Liver (tissue), 9 donors: Measurements from ENCODE around the gene CCL19. TPM values are rescaled to one million over a fixed set of nuclear protein-coding genes. Genes with fewer than 3 reads are reported as not detected.

Experiments used
- DNase-seq: peaks from one replicate; pipeline ENCODE4 v3.0.0-alpha.2; 2017; ENCODE audit warnings: low spot score
- H3K27ac ChIP-seq, 2 donors: one replicate each; pipeline ENCODE4 v1.7.0; 2013; ENCODE audit warnings: inconsistent platforms in 2 of 2, low read length in 2 of 2, control low read depth in 1 of 2, low read depth in 1 of 2, mild to moderate bottlenecking in 1 of 2
- H3K27me3 ChIP-seq, 4 donors: one replicate each; pipeline versions ENCODE4 v1.6.1 to v1.7.0; 2013; ENCODE audit warnings: low read length in 3 of 4, inconsistent platforms in 1 of 4, mild to moderate bottlenecking in 1 of 4, moderate library complexity in 1 of 4; ENCODE audit not compliant: control insufficient read depth in 4 of 4, insufficient read depth in 4 of 4
- H3K36me3 ChIP-seq, 4 donors: one replicate each; pipeline versions ENCODE4 v1.6.1 to v1.7.0; 2013; ENCODE audit warnings: low read length in 3 of 4, mild to moderate bottlenecking in 3 of 4, low read depth in 1 of 4, moderate library complexity in 1 of 4; ENCODE audit not compliant: control insufficient read depth in 4 of 4, insufficient read depth in 3 of 4
- H3K4me1 ChIP-seq, 4 donors: one replicate each; pipeline versions ENCODE4 v1.6.1 to v1.7.0; 2013; ENCODE audit warnings: low read length in 3 of 4, mild to moderate bottlenecking in 3 of 4, moderate library complexity in 1 of 4; ENCODE audit not compliant: control insufficient read depth in 4 of 4, insufficient read depth in 4 of 4
- H3K4me3 ChIP-seq, 3 donors: one replicate each; pipeline versions ENCODE4 v1.6.1 to v1.7.0; 2013; ENCODE audit warnings: low read length in 3 of 3, control low read depth in 1 of 3, low read depth in 1 of 3, mild to moderate bottlenecking in 1 of 3
- H3K9ac ChIP-seq, 2 donors: one replicate each; pipeline ENCODE4 v1.7.0; 2013; ENCODE audit warnings: low read length in 2 of 2, mild to moderate bottlenecking in 2 of 2, moderate library complexity in 2 of 2, control low read depth in 1 of 2, low read depth in 1 of 2
- H3K9me3 ChIP-seq, 4 donors: one replicate each; pipeline versions ENCODE4 v1.6.1 to v1.7.0; 2013; ENCODE audit warnings: low read length in 3 of 4; ENCODE audit not compliant: control insufficient read depth in 4 of 4
- EGR1 ChIP-seq, 2 donors: IDR thresholded peaks; 2 replicates each; pipeline ENCODE4 v1.6.1; 2016 to 2018; ENCODE audit warnings: antibody characterized with exemption in 2 of 2, low read depth in 2 of 2
- FOXA1 ChIP-seq: IDR thresholded peaks from 2 replicates; pipeline ENCODE4 v1.6.1; 2016; ENCODE audit warnings: antibody characterized with exemption
- FOXA2 ChIP-seq: IDR thresholded peaks from 2 replicates; pipeline ENCODE4 v1.6.1; 2016; ENCODE audit warnings: antibody characterized with exemption
- GABPA ChIP-seq, 2 donors: IDR thresholded peaks in 1 of 2; conservative IDR thresholded peaks in 1 of 2; 2 replicates each; pipeline ENCODE4 v1.6.1; 2016; ENCODE audit warnings: antibody characterized with exemption in 2 of 2, mild to moderate bottlenecking in 1 of 2, moderate library complexity in 1 of 2
- HNF4A ChIP-seq, 2 donors: conservative IDR thresholded peaks; 2 replicates each; pipeline ENCODE4 v1.6.1; 2016; ENCODE audit warnings: antibody characterized with exemption in 2 of 2, mild to moderate bottlenecking in 2 of 2
- HNF4G ChIP-seq: IDR thresholded peaks from 2 replicates; pipeline ENCODE4 v1.6.1; 2016; ENCODE audit warnings: antibody characterized with exemption
- JUND ChIP-seq, 2 donors: IDR thresholded peaks; 2 replicates each; pipeline ENCODE4 v1.6.1; 2016; ENCODE audit warnings: antibody characterized with exemption in 2 of 2
- NR2F2 ChIP-seq: IDR thresholded peaks from 2 replicates; pipeline ENCODE4 v1.6.1; 2016; ENCODE audit warnings: antibody characterized with exemption
- RAD21 ChIP-seq, 2 donors: IDR thresholded peaks; 2 replicates each; pipeline ENCODE4 v1.6.1; 2016; ENCODE audit warnings: antibody characterized with exemption in 2 of 2, mild to moderate bottlenecking in 2 of 2
- RXRA ChIP-seq, 2 donors: IDR thresholded peaks; 2 replicates each; pipeline ENCODE4 v1.6.1; 2017 to 2018; ENCODE audit warnings: antibody characterized with exemption in 2 of 2, mild to moderate bottlenecking in 1 of 2
- SP1 ChIP-seq: IDR thresholded peaks from 2 replicates; pipeline ENCODE4 v1.6.1; 2018; ENCODE audit warnings: antibody characterized with exemption, mild to moderate bottlenecking
- TAF1 ChIP-seq: conservative IDR thresholded peaks from 2 replicates; pipeline ENCODE4 v1.6.1; 2016; ENCODE audit warnings: antibody characterized with exemption, mild to moderate bottlenecking
- YY1 ChIP-seq: IDR thresholded peaks from 2 replicates; pipeline ENCODE4 v1.6.1; 2016; ENCODE audit warnings: antibody characterized with exemption, mild to moderate bottlenecking
- WGBS: extraction: QIAGEN DNeasy Blood & Tissue Kit; methylation state at CpG from one replicate; pipeline ENCODE4 v1.1.7; 2013; 5-methylcytosine and 5-hydroxymethylcytosine counted together
- polyA plus RNA-seq, 2 donors: library from polyadenylated mRNA; stranded (reverse) in 1 of 2; unstranded in 1 of 2; fragments of 200-250 nt in 1 of 2; fragments of >200 nt in 1 of 2; fragmentation: Nextera tagmentation in 1 of 2; extraction: Ambion mirVana in 1 of 2; gene quantifications; one replicate each; pipeline versions ENCODE4 v1.2.1 to v1.2.3, GENCODE V29; 2013 to 2015
- total RNA-seq, 2 donors: library from RNA; depleted of rRNA; stranded (reverse); fragments of >200 nt; gene quantifications; one replicate each; pipeline ENCODE4 v1.2.3, GENCODE V29; 2014
- TF ChIP-seq, protein P1 (sequence below): IDR thresholded peaks from 2 replicates; pipeline ENCODE4 v1.6.1; 2016; ENCODE audit warnings: antibody characterized with exemption, mild to moderate bottlenecking
- TF ChIP-seq, protein P2 (sequence below): IDR thresholded peaks from 2 replicates; pipeline ENCODE4 v1.6.1; 2016; ENCODE audit warnings: antibody characterized with exemption
- TF ChIP-seq, protein P3 (sequence below): fragments of 150-350 bp; IDR thresholded peaks from 2 replicates; pipeline ENCODE4 v1.5.1; 2017; ENCODE audit warnings: improper control_type of control experiment, low read depth, low read length; ENCODE audit not compliant: missing input control
- TF ChIP-seq, protein P4 (sequence below): IDR thresholded peaks from 2 replicates; pipeline ENCODE4 v1.6.1; 2016; ENCODE audit warnings: antibody characterized with exemption
- TF ChIP-seq, protein P5 (sequence below): IDR thresholded peaks from 2 replicates; pipeline ENCODE4 v1.6.1; 2016; ENCODE audit warnings: antibody characterized with exemption
- donor health status: healthy.
- donor health status: healthy.
- donor health status: healthy.
- donor health status: healthy.
- donor health status: healthy.

Gene CCL19
- total and polyA plus RNA-seq, 4 donors = 0.33 to 2.9 (median 0.65) TPM; not detected in 1

DNA sequence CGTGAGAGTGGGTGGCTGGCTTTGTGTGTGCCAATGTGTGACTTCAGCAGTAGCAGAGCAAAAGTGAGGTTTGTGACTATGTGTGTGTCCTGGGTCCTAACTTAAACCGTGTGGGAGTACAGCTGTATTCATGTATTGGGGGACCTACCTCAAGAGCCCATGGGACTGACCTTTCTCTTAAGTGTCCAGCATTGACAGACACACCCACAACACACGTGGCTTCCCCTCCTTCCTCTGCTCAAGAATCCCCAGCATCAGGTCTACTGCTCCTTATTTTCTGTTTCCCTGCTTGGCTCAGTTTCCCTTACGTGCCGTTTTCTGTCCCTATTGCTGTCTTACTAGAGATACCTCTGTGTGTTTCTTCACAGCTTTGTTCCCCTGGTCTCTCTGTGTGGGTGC lies 38.5 kb downstream of the CCL19 start:
- H3K9ac ChIP-seq = no peak overlapping the region
- TF ChIP-seq, protein P1, sequence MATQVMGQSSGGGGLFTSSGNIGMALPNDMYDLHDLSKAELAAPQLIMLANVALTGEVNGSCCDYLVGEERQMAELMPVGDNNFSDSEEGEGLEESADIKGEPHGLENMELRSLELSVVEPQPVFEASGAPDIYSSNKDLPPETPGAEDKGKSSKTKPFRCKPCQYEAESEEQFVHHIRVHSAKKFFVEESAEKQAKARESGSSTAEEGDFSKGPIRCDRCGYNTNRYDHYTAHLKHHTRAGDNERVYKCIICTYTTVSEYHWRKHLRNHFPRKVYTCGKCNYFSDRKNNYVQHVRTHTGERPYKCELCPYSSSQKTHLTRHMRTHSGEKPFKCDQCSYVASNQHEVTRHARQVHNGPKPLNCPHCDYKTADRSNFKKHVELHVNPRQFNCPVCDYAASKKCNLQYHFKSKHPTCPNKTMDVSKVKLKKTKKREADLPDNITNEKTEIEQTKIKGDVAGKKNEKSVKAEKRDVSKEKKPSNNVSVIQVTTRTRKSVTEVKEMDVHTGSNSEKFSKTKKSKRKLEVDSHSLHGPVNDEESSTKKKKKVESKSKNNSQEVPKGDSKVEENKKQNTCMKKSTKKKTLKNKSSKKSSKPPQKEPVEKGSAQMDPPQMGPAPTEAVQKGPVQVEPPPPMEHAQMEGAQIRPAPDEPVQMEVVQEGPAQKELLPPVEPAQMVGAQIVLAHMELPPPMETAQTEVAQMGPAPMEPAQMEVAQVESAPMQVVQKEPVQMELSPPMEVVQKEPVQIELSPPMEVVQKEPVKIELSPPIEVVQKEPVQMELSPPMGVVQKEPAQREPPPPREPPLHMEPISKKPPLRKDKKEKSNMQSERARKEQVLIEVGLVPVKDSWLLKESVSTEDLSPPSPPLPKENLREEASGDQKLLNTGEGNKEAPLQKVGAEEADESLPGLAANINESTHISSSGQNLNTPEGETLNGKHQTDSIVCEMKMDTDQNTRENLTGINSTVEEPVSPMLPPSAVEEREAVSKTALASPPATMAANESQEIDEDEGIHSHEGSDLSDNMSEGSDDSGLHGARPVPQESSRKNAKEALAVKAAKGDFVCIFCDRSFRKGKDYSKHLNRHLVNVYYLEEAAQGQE = no peak
- no peak for TF ChIP-seq SP1
- TF ChIP-seq FOXA2 = no peak
- no peak for TF ChIP-seq FOXA1
- no peak for TF ChIP-seq JUND (IDR thresholded peaks at IDR 0.05)
- TF ChIP-seq GABPA (IDR thresholded peaks at IDR 0.05 in 1 of 2, conservative IDR thresholded peaks at IDR 0.05 in 1 of 2) = no peak
- no peak for TF ChIP-seq HNF4G
- TF ChIP-seq RAD21 (IDR thresholded peaks at IDR 0.05) = no peak
- no peak for TF ChIP-seq EGR1 (IDR thresholded peaks at IDR 0.05; ENCODE audit: low read depth in 2 of 2)
- TF ChIP-seq, protein P2, sequence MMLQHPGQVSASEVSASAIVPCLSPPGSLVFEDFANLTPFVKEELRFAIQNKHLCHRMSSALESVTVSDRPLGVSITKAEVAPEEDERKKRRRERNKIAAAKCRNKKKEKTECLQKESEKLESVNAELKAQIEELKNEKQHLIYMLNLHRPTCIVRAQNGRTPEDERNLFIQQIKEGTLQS = no peak
- no peak for TF ChIP-seq TAF1
- no peak for TF ChIP-seq NR2F2
- TF ChIP-seq, protein P3, sequence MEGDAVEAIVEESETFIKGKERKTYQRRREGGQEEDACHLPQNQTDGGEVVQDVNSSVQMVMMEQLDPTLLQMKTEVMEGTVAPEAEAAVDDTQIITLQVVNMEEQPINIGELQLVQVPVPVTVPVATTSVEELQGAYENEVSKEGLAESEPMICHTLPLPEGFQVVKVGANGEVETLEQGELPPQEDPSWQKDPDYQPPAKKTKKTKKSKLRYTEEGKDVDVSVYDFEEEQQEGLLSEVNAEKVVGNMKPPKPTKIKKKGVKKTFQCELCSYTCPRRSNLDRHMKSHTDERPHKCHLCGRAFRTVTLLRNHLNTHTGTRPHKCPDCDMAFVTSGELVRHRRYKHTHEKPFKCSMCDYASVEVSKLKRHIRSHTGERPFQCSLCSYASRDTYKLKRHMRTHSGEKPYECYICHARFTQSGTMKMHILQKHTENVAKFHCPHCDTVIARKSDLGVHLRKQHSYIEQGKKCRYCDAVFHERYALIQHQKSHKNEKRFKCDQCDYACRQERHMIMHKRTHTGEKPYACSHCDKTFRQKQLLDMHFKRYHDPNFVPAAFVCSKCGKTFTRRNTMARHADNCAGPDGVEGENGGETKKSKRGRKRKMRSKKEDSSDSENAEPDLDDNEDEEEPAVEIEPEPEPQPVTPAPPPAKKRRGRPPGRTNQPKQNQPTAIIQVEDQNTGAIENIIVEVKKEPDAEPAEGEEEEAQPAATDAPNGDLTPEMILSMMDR = no peak
- TF ChIP-seq RXRA (IDR thresholded peaks at IDR 0.05) = no peak
- no peak for TF ChIP-seq YY1
- no peak for TF ChIP-seq HNF4A (conservative IDR thresholded peaks at IDR 0.05)
- TF ChIP-seq, protein P4, sequence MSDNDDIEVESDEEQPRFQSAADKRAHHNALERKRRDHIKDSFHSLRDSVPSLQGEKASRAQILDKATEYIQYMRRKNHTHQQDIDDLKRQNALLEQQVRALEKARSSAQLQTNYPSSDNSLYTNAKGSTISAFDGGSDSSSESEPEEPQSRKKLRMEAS = no peak
- TF ChIP-seq, protein P5, sequence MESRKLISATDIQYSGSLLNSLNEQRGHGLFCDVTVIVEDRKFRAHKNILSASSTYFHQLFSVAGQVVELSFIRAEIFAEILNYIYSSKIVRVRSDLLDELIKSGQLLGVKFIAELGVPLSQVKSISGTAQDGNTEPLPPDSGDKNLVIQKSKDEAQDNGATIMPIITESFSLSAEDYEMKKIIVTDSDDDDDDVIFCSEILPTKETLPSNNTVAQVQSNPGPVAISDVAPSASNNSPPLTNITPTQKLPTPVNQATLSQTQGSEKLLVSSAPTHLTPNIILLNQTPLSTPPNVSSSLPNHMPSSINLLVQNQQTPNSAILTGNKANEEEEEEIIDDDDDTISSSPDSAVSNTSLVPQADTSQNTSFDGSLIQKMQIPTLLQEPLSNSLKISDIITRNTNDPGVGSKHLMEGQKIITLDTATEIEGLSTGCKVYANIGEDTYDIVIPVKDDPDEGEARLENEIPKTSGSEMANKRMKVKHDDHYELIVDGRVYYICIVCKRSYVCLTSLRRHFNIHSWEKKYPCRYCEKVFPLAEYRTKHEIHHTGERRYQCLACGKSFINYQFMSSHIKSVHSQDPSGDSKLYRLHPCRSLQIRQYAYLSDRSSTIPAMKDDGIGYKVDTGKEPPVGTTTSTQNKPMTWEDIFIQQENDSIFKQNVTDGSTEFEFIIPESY = no peak
- DNase-seq = no peak
- WGBS = 38% methylated on average over 5 of the region's 5 CpGs
- no peaks in the 10 kb centered on the region for H3K27me3 ChIP-seq
- H3K4me1 ChIP-seq = peaks cover 14 to 65% (median 59%) of the 10 kb centered on the region in 4 donors
- H3K9me3 ChIP-seq = no peaks in the 10 kb centered on the region
- peak overlapping the region; percentile 58 to 80 for H3K27ac ChIP-seq
- H3K36me3 ChIP-seq = peaks cover 0 to 15% (median 10%) of the 10 kb centered on the region in 4 donors
- no peak overlapping the region for H3K4me3 ChIP-seq
